Measurements from ENCODE around the gene GPC3.

GRCh38 chrX:133640161-133641015 is 345.0 kb downstream of the GPC3 start:
- TF ChIP-seq RCOR1 (IDR thresholded peaks at IDR 0.05; ENCODE audit: low read length) (no peak), CTCF (IDR thresholded peaks at IDR 0.05) (no peak), CHD2 (IDR thresholded peaks at IDR 0.05; ENCODE audit: low read length, partially characterized antibody) (no peak), POLR2AphosphoS5 (IDR thresholded peaks at IDR 0.05; ENCODE audit: low read depth, low read length) (no peak), EZH2phosphoT487 (IDR thresholded peaks at IDR 0.05; ENCODE audit: borderline replicate concordance, low read depth) (no peak), YY1 (IDR thresholded peaks at IDR 0.05; ENCODE audit: low read depth) (no peak)
- TF ChIP-seq, protein P1, sequence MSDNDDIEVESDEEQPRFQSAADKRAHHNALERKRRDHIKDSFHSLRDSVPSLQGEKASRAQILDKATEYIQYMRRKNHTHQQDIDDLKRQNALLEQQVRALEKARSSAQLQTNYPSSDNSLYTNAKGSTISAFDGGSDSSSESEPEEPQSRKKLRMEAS (IDR thresholded peaks at IDR 0.05; ENCODE audit: low read depth), result no peak

Data from SK-N-SH (cell line).